ENCODE results near the gene ZNF367. TPM values are rescaled to one million over a fixed set of nuclear protein-coding genes. Genes with fewer than 3 reads are reported as not detected.

ZNF367 gene
- total RNA-seq, 1 experiment from 2014 or later = 14.0 TPM

GRCh38 chr9:96348261-96348660, 69.9 kb downstream of the ZNF367 start:
- POLR2A ChIA-PET (ENCODE audit: unreplicated experiment) = interaction anchor here (0.6 kb wide), 1 partner anchor 254 kb away, joined by 4 read pairs; no protein-coding TSS in a partner anchor
- no peak overlapping the region for H3K4me2 ChIP-seq
- peaks cover 15% of the 10 kb centered on the region for H3K4me1 ChIP-seq (replicated peaks; ENCODE audit: insufficient read depth)
- TF ChIP-seq EZH2 (IDR thresholded peaks at IDR 0.05; ENCODE audit: low read depth) = no peak
- TF ChIP-seq CTCF (conservative IDR thresholded peaks at IDR 0.05) = no peak
- no peaks in the 10 kb centered on the region for H3K9me2 ChIP-seq (ENCODE audit: insufficient read depth)
- H4K20me1 ChIP-seq (ENCODE audit: insufficient read depth) = no peaks in the 10 kb centered on the region
- no peaks in the 10 kb centered on the region for H3K79me2 ChIP-seq (ENCODE audit: low read depth)
- H3K27me3 ChIP-seq (ENCODE audit: insufficient read depth, low read depth) = no peaks in the 10 kb centered on the region
- BruUV-seq (replicated peaks) = no TSS peak
- 0 out of 2 replicates have a peak, but pooled peaks cover 6% of the 10 kb centered on the region for H3K36me3 ChIP-seq (ENCODE audit: low read depth)
- CTCF ChIA-PET = no interaction called here
- H2AFZ ChIP-seq = no peak overlapping the region
- H3F3A ChIP-seq (ENCODE audit: insufficient read depth, low read depth) = peaks cover 24% of the 10 kb centered on the region
- intact Hi-C loops (cut with micrococcal nuclease; ENCODE audit: unreplicated experiment) = no loop called here
- H3K27ac ChIP-seq = no peak overlapping the region
- no peak overlapping the region for H3K4me3 ChIP-seq
- no peak for DNase-seq
- H3K9me3 ChIP-seq (ENCODE audit: insufficient read depth, low read depth) = no peaks in the 10 kb centered on the region

GRCh38 chr9:96345551-96345950, 72.6 kb downstream of the ZNF367 start:
- Histone ChIP-seq H2AFZ (no peak overlapping the region), H3K27ac (no peak overlapping the region), H3K4me1 (replicated peaks; ENCODE audit: insufficient read depth) (peaks cover 17% of the 10 kb centered on the region), H3K9me2 (ENCODE audit: insufficient read depth) (no peaks in the 10 kb centered on the region), H3F3A (ENCODE audit: insufficient read depth, low read depth) (peaks cover 26% of the 10 kb centered on the region), H4K20me1 (ENCODE audit: insufficient read depth) (no peaks in the 10 kb centered on the region), H3K4me3 (no peak overlapping the region), H3K27me3 (ENCODE audit: insufficient read depth, low read depth) (no peaks in the 10 kb centered on the region), H3K4me2 (no peak overlapping the region), H3K9me3 (ENCODE audit: insufficient read depth, low read depth) (no peaks in the 10 kb centered on the region), H3K79me2 (ENCODE audit: low read depth) (no peaks in the 10 kb centered on the region), H3K36me3 (ENCODE audit: low read depth) (0 out of 2 replicates have a peak, but pooled peaks cover 6% of the 10 kb centered on the region)
- ChIA-PET POLR2A (ENCODE audit: unreplicated experiment) (no interaction called here), CTCF (no interaction called here)
- BruUV-seq (replicated peaks) = no TSS peak
- intact Hi-C loops (cut with micrococcal nuclease; ENCODE audit: unreplicated experiment) = no loop called here
- no peak for TF ChIP-seq CTCF (conservative IDR thresholded peaks at IDR 0.05)
- no peak for TF ChIP-seq EZH2 (IDR thresholded peaks at IDR 0.05; ENCODE audit: low read depth)
- DNase-seq = no peak

GRCh38 chr9:96344458-96345180, 73.6 kb downstream of the ZNF367 start:
- Histone ChIP-seq H3K4me3 (no peak overlapping the region), H3K36me3 (ENCODE audit: low read depth) (0 out of 2 replicates have a peak, but pooled peaks cover 6% of the 10 kb centered on the region), H3K27me3 (ENCODE audit: insufficient read depth, low read depth) (no peaks in the 10 kb centered on the region), H3K79me2 (ENCODE audit: low read depth) (no peaks in the 10 kb centered on the region), H3K4me2 (peak overlapping the region; percentile 45; the same call in 1 of the 2 replicates), H3K9me2 (ENCODE audit: insufficient read depth) (no peaks in the 10 kb centered on the region), H3F3A (ENCODE audit: insufficient read depth, low read depth) (peaks cover 35% of the 10 kb centered on the region), H3K27ac (peak overlapping the region; percentile 28), H2AFZ (no peak overlapping the region), H3K4me1 (replicated peaks; ENCODE audit: insufficient read depth) (peaks cover 25% of the 10 kb centered on the region), H3K9me3 (ENCODE audit: insufficient read depth, low read depth) (no peaks in the 10 kb centered on the region), H4K20me1 (ENCODE audit: insufficient read depth) (no peaks in the 10 kb centered on the region)
- intact Hi-C loops (cut with micrococcal nuclease; ENCODE audit: unreplicated experiment) = loop anchor here (5.0 kb wide), 1 partner anchor 33 kb away; no protein-coding TSS in a partner anchor
- POLR2A ChIA-PET (ENCODE audit: unreplicated experiment) = interaction anchor here (0.6 to 0.7 kb wide), 5 partner anchors 26 to 1608 kb away, joined by 3 to 28 read pairs (median 16); partner anchors contain the start of gene TRMO
- BruUV-seq (replicated peaks) = no TSS peak
- peak; percentile 66 to 87 for DNase-seq
- CTCF ChIA-PET = interaction anchor here (0.6 to 0.8 kb wide), 10 partner anchors 9 to 1837 kb away, joined by 3 to 14 read pairs (median 4); partner anchors contain the start of gene SLC35D2
- TF ChIP-seq CTCF (conservative IDR thresholded peaks at IDR 0.05) (no peak), EZH2 (IDR thresholded peaks at IDR 0.05; ENCODE audit: low read depth) (no peak)
